GM12873 (cell line): ENCODE measurements around the gene PIERCE2.

Experiments
- TF ChIP-seq, protein P1 (sequence below): IDR thresholded peaks from 2 replicates; pipeline ENCODE4 v1.5.1; 2012; ENCODE audit warnings: low read depth, mild to moderate bottlenecking, moderate library complexity, low read length, control low read depth; ENCODE audit not compliant: insufficient read depth; ENCODE audit errors: missing control alignments

The PIERCE2 gene, protein sequence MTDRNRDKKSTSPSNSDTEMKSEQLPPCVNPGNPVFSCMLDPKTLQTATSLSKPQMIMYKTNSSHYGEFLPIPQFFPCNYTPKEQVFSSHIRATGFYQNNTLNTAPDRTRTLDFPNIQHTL

DNA sequence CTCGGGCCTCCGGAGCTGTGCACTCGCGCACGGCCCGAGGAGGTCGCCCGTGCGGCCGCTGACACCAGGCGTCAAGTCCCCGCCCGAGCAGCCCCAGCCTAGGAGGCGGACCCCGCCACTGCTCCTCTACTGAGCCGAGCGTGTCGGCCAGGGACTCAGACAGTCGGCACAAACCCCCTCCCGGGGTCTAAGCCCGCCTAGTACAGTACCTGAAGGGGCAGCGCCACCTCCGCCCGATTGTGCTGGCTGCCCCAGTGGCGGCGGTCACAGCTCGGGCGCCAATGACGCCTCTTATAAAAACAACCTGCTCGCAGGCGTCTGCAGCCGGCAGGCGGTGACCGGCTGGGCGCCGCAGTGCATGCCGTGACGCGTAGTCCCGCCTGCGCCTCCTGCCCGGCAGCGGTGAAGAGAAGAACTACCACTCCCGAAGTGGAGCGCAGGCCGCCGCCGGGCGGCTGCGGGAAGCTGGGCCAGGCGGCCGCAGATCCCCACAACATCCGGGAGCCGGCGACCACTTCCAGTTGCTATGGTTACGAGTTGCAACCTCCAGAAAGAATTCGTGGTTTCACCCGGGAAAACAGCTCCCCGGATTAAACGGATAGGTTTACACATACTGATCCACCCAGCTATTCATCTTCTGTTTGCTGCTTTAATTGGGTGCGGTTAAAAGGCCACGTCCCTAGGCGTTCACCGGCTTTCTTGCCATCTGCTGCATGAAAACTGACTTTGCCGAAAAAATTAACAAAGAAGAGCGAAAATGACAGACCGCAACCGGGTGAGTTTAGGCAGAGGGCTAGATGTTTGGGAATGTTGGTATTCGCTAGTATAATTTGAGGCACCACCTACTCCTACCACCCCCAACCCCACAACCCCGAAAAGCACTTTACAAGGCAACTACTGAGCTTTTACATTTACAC lies at the start of gene PIERCE2, which contains the start of gene CCPG1:
Gene PIERCE2 (plus strand): TSS at position 484 of the 917 bp plus-strand sequence. CDS start 274 bp downstream, at position 758.
Gene CCPG1 (minus strand): TSS at position 348 of the 917 bp plus-strand sequence. CDS start 18,935 bp downstream, outside the sequence.
- TF ChIP-seq, protein P1, sequence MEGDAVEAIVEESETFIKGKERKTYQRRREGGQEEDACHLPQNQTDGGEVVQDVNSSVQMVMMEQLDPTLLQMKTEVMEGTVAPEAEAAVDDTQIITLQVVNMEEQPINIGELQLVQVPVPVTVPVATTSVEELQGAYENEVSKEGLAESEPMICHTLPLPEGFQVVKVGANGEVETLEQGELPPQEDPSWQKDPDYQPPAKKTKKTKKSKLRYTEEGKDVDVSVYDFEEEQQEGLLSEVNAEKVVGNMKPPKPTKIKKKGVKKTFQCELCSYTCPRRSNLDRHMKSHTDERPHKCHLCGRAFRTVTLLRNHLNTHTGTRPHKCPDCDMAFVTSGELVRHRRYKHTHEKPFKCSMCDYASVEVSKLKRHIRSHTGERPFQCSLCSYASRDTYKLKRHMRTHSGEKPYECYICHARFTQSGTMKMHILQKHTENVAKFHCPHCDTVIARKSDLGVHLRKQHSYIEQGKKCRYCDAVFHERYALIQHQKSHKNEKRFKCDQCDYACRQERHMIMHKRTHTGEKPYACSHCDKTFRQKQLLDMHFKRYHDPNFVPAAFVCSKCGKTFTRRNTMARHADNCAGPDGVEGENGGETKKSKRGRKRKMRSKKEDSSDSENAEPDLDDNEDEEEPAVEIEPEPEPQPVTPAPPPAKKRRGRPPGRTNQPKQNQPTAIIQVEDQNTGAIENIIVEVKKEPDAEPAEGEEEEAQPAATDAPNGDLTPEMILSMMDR: peak; percentile 73

DNA sequence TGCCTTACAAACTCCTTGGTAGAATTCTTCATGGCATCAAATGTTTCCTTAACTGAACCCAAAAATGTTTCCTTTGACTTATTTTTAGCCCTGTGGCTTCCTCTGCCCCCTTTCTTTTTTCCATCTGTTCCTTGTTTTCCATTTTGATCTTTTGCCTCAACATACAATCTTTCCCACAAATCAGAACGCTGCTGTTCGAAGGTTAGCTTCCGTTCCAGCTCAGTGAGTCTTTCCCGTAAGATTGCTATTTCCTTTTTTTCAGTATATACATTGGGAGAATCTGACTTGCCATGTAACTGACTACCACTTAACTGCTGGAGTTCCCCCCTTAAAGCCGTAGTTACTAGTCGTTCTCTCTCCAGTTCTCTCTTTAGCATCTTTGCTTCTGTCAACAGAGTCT lies 48.0 kb upstream of the PIERCE2 start:
- TF ChIP-seq, protein P1: no peak

DNA sequence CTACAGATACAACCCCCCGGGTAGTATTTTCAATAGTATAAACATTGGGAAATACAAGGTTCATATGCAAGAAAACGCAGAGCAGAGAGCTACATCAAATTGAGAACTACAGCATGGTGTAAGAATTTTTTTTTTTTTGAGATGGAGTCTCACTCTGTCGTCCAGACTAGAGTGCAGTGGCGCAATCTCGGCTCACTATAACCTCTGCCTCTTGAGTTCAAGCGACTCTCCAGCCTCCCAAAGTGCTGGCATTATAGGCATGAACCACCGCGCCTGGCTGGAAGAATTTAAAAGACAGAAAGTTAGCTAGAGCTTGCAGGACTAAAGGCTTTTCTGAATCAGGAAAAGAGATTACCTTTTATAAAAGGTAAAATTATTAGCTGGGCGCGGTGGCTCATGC lies 47.2 kb upstream of the PIERCE2 start:
- TF ChIP-seq, protein P1: no peak

DNA sequence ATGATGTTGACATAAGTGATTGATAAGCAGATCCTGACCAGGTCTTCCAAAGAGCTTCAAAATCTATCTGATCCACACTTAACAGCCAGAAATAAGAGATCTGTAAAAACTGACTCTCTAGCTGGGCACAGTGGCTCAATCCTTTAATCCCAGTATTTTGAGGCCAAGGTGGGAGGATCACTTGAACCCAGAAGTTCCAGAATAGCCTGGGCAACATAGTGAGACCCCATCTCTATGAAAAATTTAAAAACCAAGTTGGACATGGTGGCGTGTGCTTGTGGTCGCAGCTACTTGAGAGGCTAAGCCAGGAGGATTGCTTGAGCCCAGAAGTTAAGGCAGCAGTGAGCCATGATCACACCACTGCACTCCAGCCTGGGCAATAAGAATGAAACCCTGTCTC lies 45.7 kb upstream of the PIERCE2 start:
- TF ChIP-seq, protein P1: no peak

DNA sequence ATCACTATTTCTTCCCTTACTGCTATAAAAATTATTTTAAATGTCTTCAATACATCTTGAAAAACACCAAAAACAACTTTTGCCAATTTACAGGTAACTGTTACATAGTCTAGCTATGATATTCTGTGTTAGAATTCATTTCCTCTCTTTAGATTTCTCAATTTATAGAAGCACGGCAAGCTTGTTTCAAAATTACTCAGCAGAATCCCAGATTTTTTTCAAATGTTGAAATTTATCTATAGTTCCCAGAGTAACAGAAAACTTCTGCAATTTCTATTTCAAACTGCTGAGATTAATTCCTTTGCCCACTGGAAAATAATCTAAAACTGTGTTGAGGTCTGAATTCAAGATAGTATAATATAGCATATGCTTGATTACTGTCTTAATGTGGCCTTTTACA lies 41.3 kb upstream of the PIERCE2 start:
- TF ChIP-seq, protein P1: no peak

DNA sequence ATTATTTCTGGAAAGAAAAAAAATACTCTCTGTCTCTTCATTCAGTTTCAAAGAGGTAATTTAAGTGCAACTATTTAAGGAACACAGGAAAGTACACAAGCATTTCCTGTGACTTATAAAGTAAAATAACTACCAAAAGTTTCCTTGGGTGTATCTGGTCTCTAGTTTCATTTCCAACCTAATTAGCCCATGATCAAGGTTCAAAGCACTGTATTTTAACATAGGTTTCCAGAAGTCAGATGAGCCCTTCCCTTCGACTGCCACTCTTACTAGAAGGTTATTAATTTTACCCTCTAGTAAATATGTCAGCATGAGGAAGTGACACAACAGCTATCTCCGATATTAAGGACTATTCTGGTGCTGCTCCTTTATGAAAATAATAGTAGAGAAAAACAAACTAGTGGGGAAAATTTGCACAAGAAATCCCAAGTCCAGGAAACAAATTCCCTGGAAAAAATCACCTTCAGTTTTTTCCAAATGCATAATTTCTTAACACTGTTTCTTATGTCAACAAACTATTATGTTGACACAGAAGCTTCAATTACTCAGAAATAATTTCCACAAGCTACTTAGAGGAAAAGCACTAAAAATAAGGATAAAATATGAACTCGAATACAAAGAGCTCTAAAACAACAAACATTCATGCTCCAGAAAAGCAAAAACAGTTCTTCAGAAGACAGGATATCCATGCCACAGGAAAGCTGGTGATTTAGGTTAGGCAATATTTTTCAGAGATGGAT lies 35.4 kb upstream of the PIERCE2 start:
- TF ChIP-seq, protein P1: no peak

DNA sequence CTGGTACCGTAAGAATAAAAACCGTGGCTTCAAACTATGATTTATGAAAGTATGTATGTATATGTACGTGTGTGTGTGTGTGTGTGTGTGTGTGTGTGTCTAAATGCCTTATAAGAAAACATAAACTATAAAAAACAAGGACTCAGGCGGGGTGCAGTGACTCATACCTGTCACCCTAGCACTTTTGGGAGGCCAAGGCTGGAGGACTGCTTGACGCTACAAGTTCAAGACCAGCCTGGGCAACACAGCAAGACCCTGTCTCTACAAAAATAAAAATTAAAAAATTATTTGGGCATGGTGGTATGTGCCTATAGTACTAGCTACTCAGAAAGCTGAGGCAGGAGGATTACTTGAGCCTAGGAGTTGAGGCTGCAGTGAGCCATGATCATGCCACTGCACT lies 29.2 kb upstream of the PIERCE2 start:
- TF ChIP-seq, protein P1: no peak
